ENCODE results near the gene CKS1B. TPM values are rescaled to one million over a fixed set of nuclear protein-coding genes. Genes with fewer than 3 reads are reported as not detected.

The CKS1B gene
- polyA plus RNA-seq, 1 donor from 2014 or later: 29.0 TPM

GRCh38 chr1:155010211-155010918 lies 35.9 kb downstream of the CKS1B start:
- Histone ChIP-seq H3K27ac (ENCODE audit: low read length) (no peak overlapping the region), H3K79me2 (replicated peaks; ENCODE audit: insufficient read depth, low read length) (no peaks in the 10 kb centered on the region), H3K4me2 (ENCODE audit: low read length) (no peak overlapping the region), H3K9me3 (ENCODE audit: low read length) (no peaks in the 10 kb centered on the region), H3K9me2 (ENCODE audit: insufficient read depth, low read length) (no peaks in the 10 kb centered on the region), H3K27me3 (ENCODE audit: insufficient read depth, low read depth, low read length) (no peaks in the 10 kb centered on the region), H2AFZ (ENCODE audit: low read depth, low read length) (no peak overlapping the region), H3K9ac (ENCODE audit: low read length) (no peak overlapping the region), H3F3A (ENCODE audit: insufficient read depth, low read length, poor library complexity, severe bottlenecking) (no peaks in the 10 kb centered on the region), H4K20me1 (ENCODE audit: insufficient read depth) (no peaks in the 10 kb centered on the region), H3K36me3 (ENCODE audit: insufficient read depth, low read length) (no peaks in the 10 kb centered on the region), H3K4me3 (ENCODE audit: low read length) (no peak overlapping the region)
- TF ChIP-seq EP300 (conservative IDR thresholded peaks at IDR 0.05; ENCODE audit: poor library complexity, severe bottlenecking) (no peak), MXI1 (conservative IDR thresholded peaks at IDR 0.05; ENCODE audit: poor library complexity, severe bottlenecking) (no peak), RAD21 (conservative IDR thresholded peaks at IDR 0.05) (no peak), REST (IDR thresholded peaks at IDR 0.05; ENCODE audit: borderline replicate concordance) (no peak), POLR2AphosphoS5 (IDR thresholded peaks at IDR 0.05) (no peak), TAF1 (IDR thresholded peaks at IDR 0.05; ENCODE audit: low read depth) (no peak), SMC3 (conservative IDR thresholded peaks at IDR 0.05; ENCODE audit: poor library complexity) (no peak), EZH2 (IDR thresholded peaks at IDR 0.05; ENCODE audit: borderline replicate concordance, insufficient read depth, low read length, poor library complexity, severe bottlenecking) (no peak), CTCF (IDR thresholded peaks at IDR 0.05; ENCODE audit: poor library complexity, severe bottlenecking) (no peak)

DNA sequence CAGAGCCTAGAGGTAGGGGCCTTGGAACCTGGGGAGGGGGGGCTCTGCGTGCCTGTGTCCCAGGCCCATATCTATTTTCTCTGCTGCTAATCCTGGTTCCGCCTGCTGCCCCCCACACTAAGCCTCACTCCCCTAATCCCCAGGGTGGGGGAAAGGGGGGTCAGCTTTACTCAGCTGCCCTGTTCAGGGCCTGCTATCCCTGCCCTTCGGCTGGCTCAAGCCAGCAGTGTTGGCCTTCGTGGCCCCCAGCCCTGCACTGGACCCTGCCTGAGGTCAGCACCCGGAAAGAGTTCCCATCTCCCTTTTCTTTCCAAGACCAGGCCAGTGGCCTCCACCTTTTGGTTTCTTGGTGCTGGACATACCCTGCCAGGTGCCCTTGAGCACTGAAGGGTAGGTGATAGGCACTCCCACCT lies 36.5 kb downstream of the CKS1B start:
- H3K9ac ChIP-seq (ENCODE audit: low read length): no peak overlapping the region
- H3F3A ChIP-seq (ENCODE audit: insufficient read depth, low read length, poor library complexity, severe bottlenecking): no peaks in the 10 kb centered on the region
- H3K36me3 ChIP-seq (ENCODE audit: insufficient read depth, low read length): no peaks in the 10 kb centered on the region
- H3K4me3 ChIP-seq (ENCODE audit: low read length): no peak overlapping the region
- no peaks in the 10 kb centered on the region for H4K20me1 ChIP-seq (ENCODE audit: insufficient read depth)
- no peaks in the 10 kb centered on the region for H3K9me2 ChIP-seq (ENCODE audit: insufficient read depth, low read length)
- H2AFZ ChIP-seq (ENCODE audit: low read depth, low read length): no peak overlapping the region
- no peaks in the 10 kb centered on the region for H3K27me3 ChIP-seq (ENCODE audit: insufficient read depth, low read depth, low read length)
- no peak overlapping the region for H3K4me2 ChIP-seq (ENCODE audit: low read length)
- no peaks in the 10 kb centered on the region for H3K79me2 ChIP-seq (replicated peaks; ENCODE audit: insufficient read depth, low read length)
- H3K9me3 ChIP-seq (ENCODE audit: low read length): no peaks in the 10 kb centered on the region
- TF ChIP-seq REST (IDR thresholded peaks at IDR 0.05; ENCODE audit: borderline replicate concordance) (no peak), CTCF (IDR thresholded peaks at IDR 0.05; ENCODE audit: poor library complexity, severe bottlenecking) (no peak), TAF1 (IDR thresholded peaks at IDR 0.05; ENCODE audit: low read depth) (no peak), SMC3 (conservative IDR thresholded peaks at IDR 0.05; ENCODE audit: poor library complexity) (no peak), EZH2 (IDR thresholded peaks at IDR 0.05; ENCODE audit: borderline replicate concordance, insufficient read depth, low read length, poor library complexity, severe bottlenecking) (no peak), POLR2AphosphoS5 (IDR thresholded peaks at IDR 0.05) (no peak), MXI1 (conservative IDR thresholded peaks at IDR 0.05; ENCODE audit: poor library complexity, severe bottlenecking) (no peak), EP300 (conservative IDR thresholded peaks at IDR 0.05; ENCODE audit: poor library complexity, severe bottlenecking) (no peak), RAD21 (conservative IDR thresholded peaks at IDR 0.05) (no peak)
- H3K27ac ChIP-seq (ENCODE audit: low read length): no peak overlapping the region
